Measurements from ENCODE around the gene SLC25A45. TPM values are rescaled to one million over a fixed set of nuclear protein-coding genes. Genes with fewer than 3 reads are reported as not detected.
A peak's percentile ranks its signal among the peaks of the same experiment; 100 is the strongest.

SLC25A45 gene
- total and polyA plus RNA-seq, 2 experiments from 2014 or later, result 0.10 to 0.74 TPM

DNA sequence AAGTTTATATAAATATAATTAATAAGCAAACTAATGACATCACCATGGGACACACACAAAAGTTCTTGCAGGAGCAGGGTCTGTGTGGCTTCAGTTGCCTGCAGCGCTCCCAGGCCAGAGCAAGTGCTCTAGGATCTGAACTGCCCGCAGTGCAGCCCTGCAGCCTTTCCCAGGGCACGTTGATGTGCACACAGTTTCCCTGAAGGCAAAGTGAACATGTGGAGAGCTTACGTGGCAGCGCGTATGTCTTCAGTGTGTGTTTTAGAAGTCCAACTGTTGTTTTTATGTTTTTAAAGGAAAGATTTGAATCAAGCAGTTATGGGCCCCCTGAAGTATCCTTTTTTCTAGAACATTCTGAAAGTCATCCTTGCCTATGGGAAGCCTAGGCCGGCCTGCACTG lies 29.1 kb downstream of the SLC25A45 start:
- Mint-ChIP-seq H3K27me3 (ENCODE audit: insufficient read depth, low read depth, poor library complexity) (peaks cover 34% of the 10 kb centered on the region), H3K4me3 (peak overlapping the region; percentile 69), H3K4me1 (peaks cover 10% of the 10 kb centered on the region), H3K9me3 (no peaks in the 10 kb centered on the region), H3K36me3 (ENCODE audit: low read depth) (peaks cover 43% of the 10 kb centered on the region), H3K27ac (no peak overlapping the region)
- DNase-seq (ENCODE audit: low spot score) (no peak), ATAC-seq (no peak)
- Histone ChIP-seq H3K27ac (ENCODE audit: low read depth) (0 out of 2 replicates have a peak overlapping the region, but pooled peaks have one; percentile 3), H3K9me2 (ENCODE audit: insufficient read depth) (no peaks in the 10 kb centered on the region), H2AFZ (no peak overlapping the region), H3K36me3 (ENCODE audit: insufficient read depth) (peaks cover 24% of the 10 kb centered on the region), H3F3A (replicated peaks; ENCODE audit: low read depth) (peaks cover 21% of the 10 kb centered on the region), H3K4me3 (peak overlapping the region; percentile 92), H3K27me3 (ENCODE audit: insufficient read depth) (peaks cover 31% of the 10 kb centered on the region), H3K4me1 (ENCODE audit: insufficient read depth) (peaks cover 6% of the 10 kb centered on the region; the same call in 1 of the 2 replicates), H3K4me2 (peak overlapping the region; percentile 99), H4K20me1 (replicated peaks; ENCODE audit: insufficient read depth) (peaks cover 7% of the 10 kb centered on the region; the same call in 1 of the 2 replicates), H3K79me2 (replicated peaks; ENCODE audit: insufficient read depth) (no peaks in the 10 kb centered on the region)
- no peak for TF ChIP-seq EZH2 (IDR thresholded peaks at IDR 0.05; ENCODE audit: low read depth, unreplicated experiment)
- TF ChIP-seq, protein P1, sequence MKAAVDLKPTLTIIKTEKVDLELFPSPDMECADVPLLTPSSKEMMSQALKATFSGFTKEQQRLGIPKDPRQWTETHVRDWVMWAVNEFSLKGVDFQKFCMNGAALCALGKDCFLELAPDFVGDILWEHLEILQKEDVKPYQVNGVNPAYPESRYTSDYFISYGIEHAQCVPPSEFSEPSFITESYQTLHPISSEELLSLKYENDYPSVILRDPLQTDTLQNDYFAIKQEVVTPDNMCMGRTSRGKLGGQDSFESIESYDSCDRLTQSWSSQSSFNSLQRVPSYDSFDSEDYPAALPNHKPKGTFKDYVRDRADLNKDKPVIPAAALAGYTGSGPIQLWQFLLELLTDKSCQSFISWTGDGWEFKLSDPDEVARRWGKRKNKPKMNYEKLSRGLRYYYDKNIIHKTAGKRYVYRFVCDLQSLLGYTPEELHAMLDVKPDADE (IDR thresholded peaks at IDR 0.05), result no peak

DNA sequence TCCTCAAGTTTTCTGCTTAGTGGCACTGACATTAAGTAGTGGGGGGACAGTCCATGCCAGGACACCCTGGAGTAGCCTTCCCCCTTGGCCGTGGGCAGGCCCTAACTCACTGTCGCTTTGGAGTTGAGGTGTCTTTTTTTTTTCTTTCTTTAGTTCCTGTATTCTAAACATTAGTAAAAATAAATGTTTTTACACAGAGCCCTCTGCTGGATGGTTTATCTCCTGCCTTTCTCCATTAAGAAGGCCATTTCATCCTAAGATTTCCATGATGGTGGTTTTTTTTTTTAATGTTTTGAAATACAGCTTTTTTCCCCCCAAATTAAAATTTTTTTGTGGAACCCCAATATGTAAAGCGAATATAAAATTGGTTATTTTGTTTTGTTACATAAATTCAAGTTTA lies 29.7 kb downstream of the SLC25A45 start:
- Histone ChIP-seq H3K4me1 (ENCODE audit: insufficient read depth) (peaks cover 6% of the 10 kb centered on the region; the same call in 1 of the 2 replicates), H2AFZ (no peak overlapping the region), H3K9me2 (ENCODE audit: insufficient read depth) (no peaks in the 10 kb centered on the region), H3K4me2 (no peak overlapping the region), H3K27me3 (ENCODE audit: insufficient read depth) (peaks cover 25% of the 10 kb centered on the region), H3K36me3 (ENCODE audit: insufficient read depth) (peaks cover 30% of the 10 kb centered on the region), H3F3A (replicated peaks; ENCODE audit: low read depth) (peaks cover 25% of the 10 kb centered on the region), H3K27ac (ENCODE audit: low read depth) (0 out of 2 replicates have a peak overlapping the region, but pooled peaks have one; percentile 0), H3K79me2 (replicated peaks; ENCODE audit: insufficient read depth) (no peaks in the 10 kb centered on the region), H3K4me3 (no peak overlapping the region), H4K20me1 (replicated peaks; ENCODE audit: insufficient read depth) (peaks cover 7% of the 10 kb centered on the region; the same call in 1 of the 2 replicates)
- DNase-seq (ENCODE audit: low spot score), result no peak
- TF ChIP-seq, protein P2, sequence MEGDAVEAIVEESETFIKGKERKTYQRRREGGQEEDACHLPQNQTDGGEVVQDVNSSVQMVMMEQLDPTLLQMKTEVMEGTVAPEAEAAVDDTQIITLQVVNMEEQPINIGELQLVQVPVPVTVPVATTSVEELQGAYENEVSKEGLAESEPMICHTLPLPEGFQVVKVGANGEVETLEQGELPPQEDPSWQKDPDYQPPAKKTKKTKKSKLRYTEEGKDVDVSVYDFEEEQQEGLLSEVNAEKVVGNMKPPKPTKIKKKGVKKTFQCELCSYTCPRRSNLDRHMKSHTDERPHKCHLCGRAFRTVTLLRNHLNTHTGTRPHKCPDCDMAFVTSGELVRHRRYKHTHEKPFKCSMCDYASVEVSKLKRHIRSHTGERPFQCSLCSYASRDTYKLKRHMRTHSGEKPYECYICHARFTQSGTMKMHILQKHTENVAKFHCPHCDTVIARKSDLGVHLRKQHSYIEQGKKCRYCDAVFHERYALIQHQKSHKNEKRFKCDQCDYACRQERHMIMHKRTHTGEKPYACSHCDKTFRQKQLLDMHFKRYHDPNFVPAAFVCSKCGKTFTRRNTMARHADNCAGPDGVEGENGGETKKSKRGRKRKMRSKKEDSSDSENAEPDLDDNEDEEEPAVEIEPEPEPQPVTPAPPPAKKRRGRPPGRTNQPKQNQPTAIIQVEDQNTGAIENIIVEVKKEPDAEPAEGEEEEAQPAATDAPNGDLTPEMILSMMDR (conservative IDR thresholded peaks at IDR 0.05; ENCODE audit: low read depth in 2 of 2), result peak in 1 of 2 experiments; percentile 39; a peak in 2 of 4 replicates
- no peak for TF ChIP-seq JUNB (IDR thresholded peaks at IDR 0.05; ENCODE audit: unreplicated experiment)
- Mint-ChIP-seq H3K36me3 (ENCODE audit: low read depth) (peaks cover 49% of the 10 kb centered on the region), H3K9me3 (no peaks in the 10 kb centered on the region), H3K27ac (no peak overlapping the region), H3K27me3 (ENCODE audit: insufficient read depth, low read depth, poor library complexity) (peaks cover 30% of the 10 kb centered on the region), H3K4me3 (peak overlapping the region; percentile 30; the same call in 1 of the 3 replicates), H3K4me1 (peaks cover 7% of the 10 kb centered on the region)
- no peak for ATAC-seq

DNA sequence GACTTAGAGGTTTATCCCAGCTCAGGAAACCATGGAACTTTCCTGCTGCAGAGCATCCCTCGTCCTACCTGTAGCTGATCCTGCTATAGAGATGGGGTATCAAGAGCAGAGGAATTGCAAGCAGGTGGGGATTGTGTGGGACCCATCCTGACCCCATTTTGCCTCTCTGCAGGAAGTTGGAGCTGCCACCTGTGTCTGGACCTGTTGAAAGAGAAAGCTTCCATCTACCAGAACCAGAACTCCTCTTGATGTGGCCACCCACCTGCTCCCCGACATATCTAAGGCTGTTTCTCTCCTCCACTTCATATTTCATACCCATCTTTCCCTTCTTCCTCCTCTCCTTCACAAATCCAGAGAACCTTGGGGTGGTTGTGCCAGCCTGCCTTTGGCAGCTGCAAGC lies 30.9 kb downstream of the SLC25A45 start:
- Histone ChIP-seq H3K27me3 (ENCODE audit: insufficient read depth) (peaks cover 13% of the 10 kb centered on the region), H3K9me2 (ENCODE audit: insufficient read depth) (no peaks in the 10 kb centered on the region), H3K4me3 (no peak overlapping the region), H3K27ac (ENCODE audit: low read depth) (no peak overlapping the region), H3K79me2 (replicated peaks; ENCODE audit: insufficient read depth) (no peaks in the 10 kb centered on the region), H4K20me1 (replicated peaks; ENCODE audit: insufficient read depth) (peaks cover 11% of the 10 kb centered on the region; the same call in 1 of the 2 replicates), H2AFZ (no peak overlapping the region), H3K4me2 (no peak overlapping the region), H3K36me3 (ENCODE audit: insufficient read depth) (peaks cover 40% of the 10 kb centered on the region), H3K4me1 (ENCODE audit: insufficient read depth) (peaks cover 6% of the 10 kb centered on the region; the same call in 1 of the 2 replicates), H3F3A (replicated peaks; ENCODE audit: low read depth) (peaks cover 25% of the 10 kb centered on the region)
- peaks cover 53% of the 10 kb centered on the region for H3K36me3 Mint-ChIP-seq (ENCODE audit: low read depth)
- no peaks in the 10 kb centered on the region for H3K9me3 Mint-ChIP-seq
- ATAC-seq, result no peak
- H3K27me3 Mint-ChIP-seq (ENCODE audit: insufficient read depth, low read depth, poor library complexity), result peaks cover 20% of the 10 kb centered on the region
- H3K27ac Mint-ChIP-seq, result no peak overlapping the region
- TF ChIP-seq CREB1 (CRISPR knock-in tag; IDR thresholded peaks at IDR 0.05; ENCODE audit: low read depth), result no peak
- DNase-seq (ENCODE audit: low spot score), result no peak
- peaks cover 7% of the 10 kb centered on the region for H3K4me1 Mint-ChIP-seq
- H3K4me3 Mint-ChIP-seq, result no peak overlapping the region

Data from GM23338 (cell line).